Astrocyte of the cerebellum (primary cell): Measurements from ENCODE around the gene CHDH.
A peak's percentile ranks its signal among the peaks of the same experiment; 100 is the strongest.

ENCODE experiments used
- DNase-seq: peaks from one replicate; pipeline ENCODE4 v3.0.0-alpha.2; 2011; ENCODE audit warnings: low read depth
- H3K4me3 ChIP-seq: 2 replicates; pipeline ENCODE4 v1.5.1; 2011; ENCODE audit warnings: mild to moderate bottlenecking, low read depth, low read length, moderate library complexity
- CTCF ChIP-seq: IDR thresholded peaks from 2 replicates; pipeline ENCODE4 v1.5.1; 2012; ENCODE audit warnings: low read length, low read depth, moderate library complexity, mild to moderate bottlenecking; ENCODE audit errors: missing control alignments
- in situ Hi-C: cut with HindIII; loops from 2 replicates; pipeline ENCODE4 v1.10.0; 2017; ENCODE audit warnings: low sequenced_read_pairs

The CHDH gene

GRCh38 chr3:53804697-53805462 lies 41.3 kb downstream of the CHDH start:
- TF ChIP-seq CTCF = no peak
- H3K4me3 ChIP-seq = no peak overlapping the region
- peak; percentile 15 for DNase-seq
- in situ Hi-C loops = no loop called here

DNA sequence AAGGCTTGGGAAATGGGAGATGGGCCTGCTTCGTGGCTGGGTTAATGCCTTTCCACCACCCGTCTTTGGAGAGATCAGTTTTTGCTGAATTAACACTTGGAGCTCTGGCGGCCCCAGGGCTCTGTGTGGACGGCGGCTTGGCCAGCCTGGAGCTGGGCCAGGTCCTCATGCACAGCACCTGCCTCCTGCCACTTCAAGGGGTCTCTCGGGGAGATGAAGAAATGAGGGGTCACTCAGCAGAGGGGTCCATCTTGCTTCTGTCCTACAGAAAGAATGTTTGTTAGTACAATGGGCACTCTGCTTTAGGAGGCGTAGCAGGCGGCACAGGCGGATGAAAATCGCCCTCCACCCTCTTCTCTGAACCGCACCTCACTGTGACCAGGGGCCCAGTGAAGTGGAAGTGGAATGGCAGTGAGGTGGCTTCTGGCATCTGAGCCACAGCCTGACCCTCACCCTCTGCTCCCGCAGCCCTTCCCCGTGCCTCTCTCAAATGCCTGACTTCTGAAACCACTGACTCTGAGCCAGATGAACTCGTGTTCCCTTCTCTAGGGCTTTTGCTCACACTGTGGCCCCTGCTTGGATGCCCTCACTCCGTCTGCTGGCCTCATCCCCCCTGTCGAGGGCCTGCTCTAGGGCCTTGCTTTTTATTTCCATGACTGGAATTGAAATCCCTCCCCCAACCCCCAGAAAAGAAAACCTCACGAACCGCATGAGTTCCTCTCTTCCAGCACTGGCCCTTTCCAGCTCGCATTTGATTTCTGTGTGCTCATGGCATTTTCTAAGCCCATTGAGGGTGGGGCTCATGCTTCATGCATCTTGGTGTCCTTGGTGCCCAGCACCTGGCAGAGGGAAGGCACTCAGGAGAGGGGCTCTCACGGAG lies 42.2 kb downstream of the CHDH start:
- TF ChIP-seq CTCF = no peak
- no peak overlapping the region for H3K4me3 ChIP-seq
- in situ Hi-C loops = no loop called here
- no peak for DNase-seq

DNA sequence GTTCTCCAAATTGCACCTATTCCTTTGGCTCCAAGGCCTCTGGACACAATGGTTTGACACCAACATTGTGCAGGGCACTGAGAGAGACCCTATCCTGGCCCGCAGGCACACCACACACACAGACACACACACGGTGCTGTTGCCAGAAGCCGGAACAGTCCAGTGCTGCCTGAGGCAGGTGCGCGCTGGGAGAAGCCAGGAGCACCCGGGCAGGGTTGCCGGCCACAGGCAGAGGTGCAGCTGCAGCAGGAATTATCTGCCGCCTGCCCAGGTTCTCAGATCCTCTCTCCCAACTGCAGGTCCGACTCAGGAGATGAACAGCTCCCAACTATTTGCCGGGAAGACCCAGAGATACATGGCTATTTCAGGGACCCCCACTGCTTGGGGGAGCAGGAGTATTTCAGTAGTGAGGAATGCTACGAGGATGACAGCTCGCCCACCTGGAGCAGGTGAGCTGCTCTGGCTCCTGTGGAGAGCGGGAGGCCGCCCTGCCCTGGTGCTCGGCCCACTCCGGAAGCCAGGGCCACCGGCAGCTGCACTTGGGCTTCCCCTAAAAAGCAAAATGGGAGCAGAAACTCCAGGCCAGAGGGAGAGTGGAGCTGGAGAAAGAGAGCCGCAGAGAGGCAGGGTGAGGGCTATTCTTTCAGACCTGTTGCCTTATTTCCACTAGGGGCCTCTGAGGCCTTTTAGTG lies 42.9 kb downstream of the CHDH start:
- H3K4me3 ChIP-seq = no peak overlapping the region
- TF ChIP-seq CTCF = no peak
- no peak for DNase-seq
- in situ Hi-C loops = no loop called here

- in situ Hi-C loops = no loop called here
- DNase-seq = no peak
- H3K4me3 ChIP-seq = no peak overlapping the region
- TF ChIP-seq CTCF = no peak
Measured at GRCh38 chr3:53802256-53802880, 43.9 kb downstream of the CHDH start.

DNA sequence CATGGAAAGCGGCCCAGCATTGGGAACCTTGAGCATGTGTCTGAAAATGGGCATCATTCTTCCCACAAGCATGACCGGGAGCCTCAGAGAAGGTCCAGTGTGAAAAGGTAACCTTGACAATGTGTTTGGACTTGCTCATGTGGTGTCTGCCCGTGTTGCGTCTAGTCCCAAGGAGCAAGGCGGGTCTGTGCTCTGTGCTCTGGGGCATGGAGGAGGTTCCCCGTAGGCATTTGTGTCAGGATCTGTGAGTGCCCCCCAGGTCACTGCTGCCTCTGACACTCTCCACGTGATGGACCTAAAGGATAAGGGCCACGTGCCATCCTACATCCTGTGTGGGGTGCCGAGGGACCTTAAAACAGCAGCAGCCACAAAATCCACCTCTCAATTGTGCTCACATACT lies 44.9 kb downstream of the CHDH start:
- TF ChIP-seq CTCF = no peak
- no peak for DNase-seq
- no peak overlapping the region for H3K4me3 ChIP-seq
- in situ Hi-C loops = no loop called here

- no peak for DNase-seq
- no peak overlapping the region for H3K4me3 ChIP-seq
- in situ Hi-C loops = no loop called here
- no peak for TF ChIP-seq CTCF
Measured at GRCh38 chr3:53800041-53800906, 45.9 kb downstream of the CHDH start.
